IPS DF 6.9 (cell line): ENCODE measurements around the gene DNPEP.
A peak's percentile ranks its signal among the peaks of the same experiment; 100 is the strongest.

Experiments
- DNase-seq: peaks from one replicate; pipeline ENCODE4 v3.0.0-alpha.2; 2013; ENCODE audit warnings: low read depth, low spot score
- H3K27ac ChIP-seq: one replicate; pipeline ENCODE4 v1.5.1; 2013; ENCODE audit warnings: low read length, control low read depth
- H3K27me3 ChIP-seq: 2 replicates; pipeline ENCODE4 v1.6.1; 2013; ENCODE audit warnings: mild to moderate bottlenecking, low read length; ENCODE audit not compliant: control insufficient read depth, insufficient read depth
- H3K36me3 ChIP-seq: 2 replicates; pipeline ENCODE4 v1.6.1; 2013; ENCODE audit warnings: low read length; ENCODE audit not compliant: control insufficient read depth, insufficient read depth
- H3K4me1 ChIP-seq: 2 replicates; pipeline ENCODE4 v1.6.1; 2013; ENCODE audit warnings: low read length; ENCODE audit not compliant: control insufficient read depth, insufficient read depth
- H3K4me3 ChIP-seq: 2 replicates; pipeline ENCODE4 v1.5.1; 2013; ENCODE audit warnings: mild to moderate bottlenecking, low read length
- H3K9me3 ChIP-seq: 2 replicates; pipeline ENCODE4 v1.6.1; 2013; ENCODE audit warnings: low read length, inconsistent platforms; ENCODE audit not compliant: control insufficient read depth, insufficient read depth
- WGBS: extraction: QIAGEN DNeasy Blood & Tissue Kit; methylation state at CpG from one replicate; pipeline ENCODE4 v1.1.7; 2013; ENCODE audit warnings: mixed read lengths, missing lambda C conversion rate; ENCODE audit not compliant: insufficient read length, insufficient coverage; 5-methylcytosine and 5-hydroxymethylcytosine counted together

DNPEP gene

GRCh38 chr2:219387306-219388120 is at the start of gene DNPEP:
Gene DNPEP, minus strand, starts transcription at chr2:219387912. Its CDS starts 118 bp downstream, at chr2:219387794.
- H3K9me3 ChIP-seq = no peaks in the 10 kb centered on the region
- WGBS = no CpG with 5 or more reads among the region's 76 CpGs
- H3K4me1 ChIP-seq = no peaks in the 10 kb centered on the region
- peak within 1 kb of the TSS; percentile 82; the same call in 1 of the 2 replicates for H3K4me3 ChIP-seq
- DNase-seq = peak; percentile 43
- H3K27ac ChIP-seq = no peak within 1 kb of the TSS
- peaks cover 18% of the 10 kb centered on the region for H3K36me3 ChIP-seq
- H3K27me3 ChIP-seq = no peaks in the 10 kb centered on the region

- Histone ChIP-seq H3K36me3 (no peaks in the 10 kb centered on the region), H3K27ac (no peak overlapping the region), H3K4me1 (peaks cover 4% of the 10 kb centered on the region; the same call in 1 of the 2 replicates), H3K9me3 (no peaks in the 10 kb centered on the region), H3K4me3 (no peak overlapping the region), H3K27me3 (peaks cover 5% of the 10 kb centered on the region; the same call in 1 of the 2 replicates)
- no CpG with 5 or more reads among the region's 3 CpGs for WGBS
- DNase-seq = no peak
Observed at GRCh38 chr2:219437141-219437540, 49.4 kb upstream of the DNPEP start.

- H3K4me1 ChIP-seq = peaks cover 3% of the 10 kb centered on the region; the same call in 1 of the 2 replicates
- H3K27ac ChIP-seq = no peak overlapping the region
- H3K9me3 ChIP-seq = no peaks in the 10 kb centered on the region
- H3K36me3 ChIP-seq = no peaks in the 10 kb centered on the region
- H3K27me3 ChIP-seq = peaks cover 5% of the 10 kb centered on the region; the same call in 1 of the 2 replicates
- no peak for DNase-seq
- no peak overlapping the region for H3K4me3 ChIP-seq
- no CpG with 5 or more reads among the region's 5 CpGs for WGBS
Observed at GRCh38 chr2:219436491-219436890, 48.8 kb upstream of the DNPEP start.

GRCh38 chr2:219435701-219436100 is 48.0 kb upstream of the DNPEP start:
- no peaks in the 10 kb centered on the region for H3K36me3 ChIP-seq
- H3K4me3 ChIP-seq = no peak overlapping the region
- H3K9me3 ChIP-seq = no peaks in the 10 kb centered on the region
- DNase-seq = no peak
- no peaks in the 10 kb centered on the region for H3K27me3 ChIP-seq
- 0 out of 2 replicates have a peak, but pooled peaks cover under 1% of the 10 kb centered on the region for H3K4me1 ChIP-seq
- no peak overlapping the region for H3K27ac ChIP-seq
- WGBS = no CpG with 5 or more reads among the region's 6 CpGs

- WGBS = no CpG with 5 or more reads among the region's 77 CpGs
Observed at GRCh38 chr2:219434718-219435525, 47.2 kb upstream of the DNPEP start, which contains the start of gene SPEG. Gene SPEG, plus strand, starts transcription at chr2:219434843. Its CDS starts 135 bp downstream, at chr2:219434978.

GRCh38 chr2:219434468-219434717 is 46.7 kb upstream of the DNPEP start:
- Histone ChIP-seq H3K36me3 (no peaks in the 10 kb centered on the region), H3K4me3 (peak overlapping the region; percentile 1; the same call in 1 of the 2 replicates)

More at GRCh38 chr2:219434718-219435525, 47.2 kb upstream of the DNPEP start, which contains the start of gene SPEG:
- no peaks in the 10 kb centered on the region for H3K36me3 ChIP-seq
- H3K27ac ChIP-seq = no peak within 1 kb of the TSS
- peak within 1 kb of the TSS; percentile 16; the same call in 1 of the 2 replicates for H3K4me3 ChIP-seq
- DNase-seq = no peak
- 0 out of 2 replicates have a peak, but pooled peaks cover 1% of the 10 kb centered on the region for H3K4me1 ChIP-seq
- no peaks in the 10 kb centered on the region for H3K27me3 ChIP-seq
- H3K9me3 ChIP-seq = no peaks in the 10 kb centered on the region

GRCh38 chr2:219433666-219434467 is 46.2 kb upstream of the DNPEP start:
- no CpG with 5 or more reads among the region's 16 CpGs for WGBS
- 0 out of 2 replicates have a peak, but pooled peaks cover 1% of the 10 kb centered on the region for H3K4me1 ChIP-seq
- H3K4me3 ChIP-seq = peak overlapping the region; percentile 1; the same call in 1 of the 2 replicates
- no peaks in the 10 kb centered on the region for H3K9me3 ChIP-seq
- no peaks in the 10 kb centered on the region for H3K36me3 ChIP-seq
- no peak overlapping the region for H3K27ac ChIP-seq
- H3K27me3 ChIP-seq = no peaks in the 10 kb centered on the region
- DNase-seq = peak; percentile 89

More at GRCh38 chr2:219434468-219434717, 46.7 kb upstream of the DNPEP start:
- Histone ChIP-seq H3K4me1 (0 out of 2 replicates have a peak, but pooled peaks cover 1% of the 10 kb centered on the region), H3K9me3 (no peaks in the 10 kb centered on the region), H3K27me3 (no peaks in the 10 kb centered on the region), H3K27ac (no peak overlapping the region)
- no CpG with 5 or more reads among the region's 9 CpGs for whole genome bisulfite sequencing
- DNase-seq = no peak

- Histone ChIP-seq H3K36me3 (no peaks in the 10 kb centered on the region), H3K4me1 (0 out of 2 replicates have a peak, but pooled peaks cover 1% of the 10 kb centered on the region), H3K27me3 (no peaks in the 10 kb centered on the region), H3K4me3 (no peak overlapping the region), H3K27ac (no peak overlapping the region), H3K9me3 (no peaks in the 10 kb centered on the region)
- WGBS = no CpG with 5 or more reads among the region's 9 CpGs
- no peak for DNase-seq
Observed at GRCh38 chr2:219430633-219431615, 43.2 kb upstream of the DNPEP start.

GRCh38 chr2:219429958-219430606 is 42.4 kb upstream of the DNPEP start:
- Histone ChIP-seq H3K9me3 (no peaks in the 10 kb centered on the region), H3K4me3 (no peak overlapping the region), H3K27ac (no peak overlapping the region), H3K27me3 (no peaks in the 10 kb centered on the region), H3K4me1 (0 out of 2 replicates have a peak, but pooled peaks cover 1% of the 10 kb centered on the region), H3K36me3 (no peaks in the 10 kb centered on the region)
- DNase-seq = no peak
- WGBS = 100% methylated on average over 2 of the region's 7 CpGs
